ENCODE results near the gene VCAN. TPM values are rescaled to one million over a fixed set of nuclear protein-coding genes. Genes with fewer than 3 reads are reported as not detected.

VCAN gene
- total RNA-seq, 4 donors from 2014 or later: 21.2 to 44.1 (median 36.5) TPM

DNA sequence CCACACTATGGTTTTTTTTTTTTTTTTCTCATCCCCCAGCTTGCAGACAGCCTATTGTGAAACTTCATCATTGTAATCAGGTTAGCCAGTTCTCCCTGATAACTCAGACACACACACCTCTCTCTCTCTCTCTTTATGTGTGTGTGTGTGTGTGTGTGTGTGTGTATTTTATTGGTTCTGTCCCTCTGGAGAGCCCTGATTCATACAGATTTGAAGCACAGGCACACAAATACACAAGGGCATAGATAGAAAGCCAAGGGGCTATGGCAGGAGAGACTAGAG is 20.6 kb upstream of the VCAN start:
- no peak overlapping the region for H3K4me3 ChIP-seq (ENCODE audit: low read depth, poor library complexity, severe bottlenecking)
- TF ChIP-seq POLR2A (IDR thresholded peaks at IDR 0.05): no peak
- TF ChIP-seq, protein P1, sequence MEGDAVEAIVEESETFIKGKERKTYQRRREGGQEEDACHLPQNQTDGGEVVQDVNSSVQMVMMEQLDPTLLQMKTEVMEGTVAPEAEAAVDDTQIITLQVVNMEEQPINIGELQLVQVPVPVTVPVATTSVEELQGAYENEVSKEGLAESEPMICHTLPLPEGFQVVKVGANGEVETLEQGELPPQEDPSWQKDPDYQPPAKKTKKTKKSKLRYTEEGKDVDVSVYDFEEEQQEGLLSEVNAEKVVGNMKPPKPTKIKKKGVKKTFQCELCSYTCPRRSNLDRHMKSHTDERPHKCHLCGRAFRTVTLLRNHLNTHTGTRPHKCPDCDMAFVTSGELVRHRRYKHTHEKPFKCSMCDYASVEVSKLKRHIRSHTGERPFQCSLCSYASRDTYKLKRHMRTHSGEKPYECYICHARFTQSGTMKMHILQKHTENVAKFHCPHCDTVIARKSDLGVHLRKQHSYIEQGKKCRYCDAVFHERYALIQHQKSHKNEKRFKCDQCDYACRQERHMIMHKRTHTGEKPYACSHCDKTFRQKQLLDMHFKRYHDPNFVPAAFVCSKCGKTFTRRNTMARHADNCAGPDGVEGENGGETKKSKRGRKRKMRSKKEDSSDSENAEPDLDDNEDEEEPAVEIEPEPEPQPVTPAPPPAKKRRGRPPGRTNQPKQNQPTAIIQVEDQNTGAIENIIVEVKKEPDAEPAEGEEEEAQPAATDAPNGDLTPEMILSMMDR (IDR thresholded peaks at IDR 0.05): no peak
- intact Hi-C loops (cut with DNase I; ENCODE audit: low total_unique reads): no loop called here
- DNase-seq (ENCODE audit: low spot score in 2 of 2): no peak

DNA sequence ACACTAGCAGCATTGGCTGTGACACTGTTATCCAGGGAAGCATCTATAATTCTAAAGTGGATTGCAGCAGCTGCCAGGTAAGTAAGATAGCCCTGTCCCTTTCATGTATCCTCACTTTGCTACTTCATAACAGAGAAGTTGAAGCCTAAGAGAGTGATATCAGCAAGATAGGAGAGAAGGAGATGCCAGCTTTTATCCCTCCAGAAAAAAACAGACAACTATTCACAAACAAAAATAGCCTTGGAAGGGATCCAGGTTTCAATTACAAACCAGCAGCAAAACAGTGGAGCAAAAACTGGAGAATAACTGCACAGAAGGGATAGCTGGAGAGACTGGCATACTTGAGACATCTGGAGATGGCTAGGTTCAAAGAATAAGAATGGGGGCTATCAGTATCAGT is 19.6 kb upstream of the VCAN start:
- no peak for TF ChIP-seq POLR2A (IDR thresholded peaks at IDR 0.05)
- TF ChIP-seq, protein P1 (IDR thresholded peaks at IDR 0.05): no peak

DNA sequence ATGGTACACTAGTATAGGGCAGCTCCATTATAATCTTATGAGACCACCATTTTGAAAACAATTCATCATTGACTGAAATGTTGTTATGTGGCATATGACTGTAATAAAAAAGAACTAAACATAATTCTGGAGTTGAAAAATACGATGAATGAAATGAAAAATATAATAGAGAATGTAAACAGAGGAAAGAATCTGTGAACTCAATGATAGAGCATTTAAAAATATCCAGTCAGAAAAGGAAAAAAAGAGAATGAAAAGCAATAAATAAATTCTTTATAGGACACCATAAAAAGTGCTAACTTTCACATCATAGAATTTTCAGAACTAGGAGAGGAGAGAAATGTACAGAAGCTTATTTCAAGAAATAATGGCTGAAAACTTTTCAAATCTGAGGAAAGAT is 17.6 kb upstream of the VCAN start:
- 55 to 75% methylated on average over 1 of the region's 1 CpG for WGBS, 2 donors
- H3K4me3 ChIP-seq (ENCODE audit: low read depth, poor library complexity, severe bottlenecking): no peak overlapping the region
- TF ChIP-seq, protein P1 (IDR thresholded peaks at IDR 0.05): no peak
- TF ChIP-seq POLR2A (IDR thresholded peaks at IDR 0.05): no peak
- intact Hi-C loops (cut with DNase I; ENCODE audit: low total_unique reads): no loop called here
- no peak for DNase-seq (ENCODE audit: low spot score in 2 of 2)

More for the DNA sequence above, 19.6 kb upstream of the VCAN start:
- H3K4me3 ChIP-seq (ENCODE audit: low read depth, poor library complexity, severe bottlenecking): no peak overlapping the region
- intact Hi-C loops (cut with DNase I; ENCODE audit: low total_unique reads): no loop called here
- DNase-seq (ENCODE audit: low spot score in 2 of 2): no peak

DNA sequence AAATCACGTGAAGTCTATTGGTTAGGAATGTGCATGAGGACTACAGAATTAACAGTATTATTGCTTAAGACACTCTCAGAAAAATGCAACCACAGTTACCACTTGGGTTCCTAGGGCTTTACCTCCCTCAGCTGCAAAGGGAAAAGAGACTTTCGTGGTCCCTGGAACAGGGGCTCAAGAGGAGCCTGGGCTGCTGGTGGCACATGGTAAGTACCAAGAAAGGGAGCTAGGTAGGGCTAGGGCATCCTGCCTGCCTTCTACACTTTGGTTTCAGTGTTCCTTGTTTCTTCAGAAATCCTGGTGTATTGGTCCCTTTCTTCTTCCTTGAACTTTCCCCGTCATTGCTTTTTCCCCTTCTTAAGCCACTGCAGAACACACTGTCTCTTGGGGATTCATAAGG is 7.3 kb upstream of the VCAN start:
- no peak overlapping the region for H3K4me3 ChIP-seq (ENCODE audit: low read depth, poor library complexity, severe bottlenecking)
- WGBS, 2 donors: 79 to 80% methylated on average over 3 of the region's 3 CpGs
- TF ChIP-seq, protein P1 (IDR thresholded peaks at IDR 0.05): no peak
- no peak for TF ChIP-seq POLR2A (IDR thresholded peaks at IDR 0.05)
- intact Hi-C loops (cut with DNase I; ENCODE audit: low total_unique reads): no loop called here
- no peak for DNase-seq (ENCODE audit: low spot score in 2 of 2)

DNA sequence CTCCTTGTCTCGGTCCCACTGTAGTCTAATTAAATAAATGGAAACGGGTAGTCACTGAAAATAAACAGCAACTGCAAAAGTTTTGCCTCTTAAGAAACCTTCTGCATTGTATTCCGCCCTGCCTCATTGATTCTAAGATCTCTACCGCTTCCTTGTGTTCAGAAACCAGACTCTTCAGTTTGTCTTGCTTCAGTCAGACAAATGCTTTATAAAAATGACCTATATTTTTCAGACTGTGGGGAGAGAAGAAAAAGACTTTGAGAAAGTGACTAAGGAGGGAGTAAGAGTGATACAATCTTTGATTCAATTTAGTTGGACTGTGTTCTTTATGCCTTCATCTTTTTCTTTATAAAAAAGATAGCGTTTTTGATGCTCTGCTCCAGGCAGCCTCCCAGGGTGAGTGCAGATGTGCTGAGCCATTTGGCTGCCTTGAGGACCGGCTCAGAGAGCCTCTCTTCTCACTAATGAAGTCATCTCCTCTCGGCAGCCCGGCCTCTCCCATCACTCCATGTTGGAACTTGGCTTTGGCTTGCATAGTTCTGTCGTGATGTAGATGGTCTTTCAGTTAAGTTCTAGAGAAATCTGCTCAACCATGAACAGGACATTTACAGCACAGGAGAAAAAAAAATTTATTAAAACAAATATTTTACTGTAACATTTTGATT is 4.0 kb upstream of the VCAN start:
- intact Hi-C loops (cut with DNase I; ENCODE audit: low total_unique reads): no loop called here
- WGBS, 2 donors: 35 to 41% methylated on average over 9 of the region's 9 CpGs
- H3K4me3 ChIP-seq (ENCODE audit: low read depth, poor library complexity, severe bottlenecking): no peak overlapping the region
- TF ChIP-seq, protein P1 (IDR thresholded peaks at IDR 0.05): no peak
- TF ChIP-seq POLR2A (IDR thresholded peaks at IDR 0.05): no peak
- DNase-seq (ENCODE audit: low spot score in 2 of 2): no peak

DNA sequence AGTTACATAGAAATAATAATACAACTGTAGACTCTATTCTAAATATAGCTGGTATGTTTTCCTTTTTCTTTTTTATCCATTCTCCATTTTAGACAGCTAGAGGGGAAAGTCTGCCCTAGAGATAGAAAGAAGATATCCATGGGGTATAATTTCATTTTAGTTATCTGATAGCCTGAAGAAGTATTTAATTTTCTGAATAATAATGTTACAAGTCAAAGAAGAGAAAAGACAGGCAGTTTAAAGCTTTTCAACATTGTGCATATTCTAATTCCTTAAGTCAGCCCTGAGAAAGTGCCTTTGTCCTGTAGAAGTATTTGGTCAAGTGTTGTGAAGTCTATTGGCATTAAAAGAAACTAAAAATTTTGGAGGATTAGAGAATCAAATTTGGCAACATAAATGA is 2.5 kb upstream of the VCAN start:
- TF ChIP-seq, protein P1 (IDR thresholded peaks at IDR 0.05): no peak
- TF ChIP-seq POLR2A (IDR thresholded peaks at IDR 0.05): no peak

More for the DNA sequence above, 2.5 kb upstream of the VCAN start:
- H3K4me3 ChIP-seq (ENCODE audit: low read depth, poor library complexity, severe bottlenecking): no peak overlapping the region
- DNase-seq (ENCODE audit: low spot score in 2 of 2): no peak
- intact Hi-C loops (cut with DNase I; ENCODE audit: low total_unique reads): no loop called here
